ENCODE data around the gene ITM2B. TPM values are rescaled to one million over a fixed set of nuclear protein-coding genes. Genes with fewer than 3 reads are reported as not detected.

Gene ITM2B
- total RNA-seq = 394 TPM

GRCh38 chr13:48233046-48233888 is at the start of gene ITM2B:
Gene ITM2B (plus strand): TSS chr13:48233206. CDS start chr13:48233361, 155 bp downstream.

GRCh38 chr13:48303359-48304142 is 70.5 kb downstream of the ITM2B start, which contains the start of gene RB1:
Gene RB1 (plus strand): TSS chr13:48303751. CDS start chr13:48303913, 162 bp downstream.

Other genes starting within 250 kb of the ITM2B start
- 77.1 TPM for gene SUCLA2, start 231.9 kb upstream of the ITM2B start, total RNA-seq
- 11.4 TPM for gene NUDT15, start 195.5 kb upstream of the ITM2B start, total RNA-seq
- 46.1 TPM for gene MED4, start 138.1 kb upstream of the ITM2B start, total RNA-seq
- 56.1 TPM for gene RB1, start 70.5 kb downstream of the ITM2B start, total RNA-seq
- 39.4 TPM for gene LPAR6, start 179.9 kb downstream of the ITM2B start, total RNA-seq

Measured in camera-type eye (tissue), 1 donor.